ENCODE data around the gene EYA2. TPM values are rescaled to one million over a fixed set of nuclear protein-coding genes. Genes with fewer than 3 reads are reported as not detected.

Gene EYA2
- total RNA-seq, 4 donors from 2014 or later: 0.47 to 4.1 (median 2.2) TPM

DNA sequence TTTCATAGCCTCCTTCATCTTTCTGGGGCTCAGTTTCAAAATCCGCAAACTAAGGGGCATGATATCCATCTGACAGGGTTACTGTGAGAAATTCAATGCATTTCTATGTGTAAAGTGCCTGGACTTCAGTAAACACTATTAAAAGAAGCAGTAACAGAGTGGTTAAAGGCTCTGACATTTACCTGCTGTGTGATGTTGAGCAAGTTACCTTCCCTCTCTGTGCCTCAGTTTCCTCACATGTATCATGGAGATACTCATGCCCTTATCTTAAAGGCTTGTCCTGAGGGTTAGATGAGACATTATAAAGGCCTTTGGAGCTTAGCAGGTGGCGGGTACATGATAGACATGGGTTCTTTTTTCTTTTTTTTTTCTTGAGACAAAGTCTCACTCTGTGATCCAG, 46.8 kb downstream of the EYA2 start:
- peaks cover 0 to 4% (median 0%) of the 10 kb centered on the region in 3 donors for H3K4me1 ChIP-seq
- TF ChIP-seq, protein P1, sequence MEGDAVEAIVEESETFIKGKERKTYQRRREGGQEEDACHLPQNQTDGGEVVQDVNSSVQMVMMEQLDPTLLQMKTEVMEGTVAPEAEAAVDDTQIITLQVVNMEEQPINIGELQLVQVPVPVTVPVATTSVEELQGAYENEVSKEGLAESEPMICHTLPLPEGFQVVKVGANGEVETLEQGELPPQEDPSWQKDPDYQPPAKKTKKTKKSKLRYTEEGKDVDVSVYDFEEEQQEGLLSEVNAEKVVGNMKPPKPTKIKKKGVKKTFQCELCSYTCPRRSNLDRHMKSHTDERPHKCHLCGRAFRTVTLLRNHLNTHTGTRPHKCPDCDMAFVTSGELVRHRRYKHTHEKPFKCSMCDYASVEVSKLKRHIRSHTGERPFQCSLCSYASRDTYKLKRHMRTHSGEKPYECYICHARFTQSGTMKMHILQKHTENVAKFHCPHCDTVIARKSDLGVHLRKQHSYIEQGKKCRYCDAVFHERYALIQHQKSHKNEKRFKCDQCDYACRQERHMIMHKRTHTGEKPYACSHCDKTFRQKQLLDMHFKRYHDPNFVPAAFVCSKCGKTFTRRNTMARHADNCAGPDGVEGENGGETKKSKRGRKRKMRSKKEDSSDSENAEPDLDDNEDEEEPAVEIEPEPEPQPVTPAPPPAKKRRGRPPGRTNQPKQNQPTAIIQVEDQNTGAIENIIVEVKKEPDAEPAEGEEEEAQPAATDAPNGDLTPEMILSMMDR (IDR thresholded peaks at IDR 0.05): no peak
- no peak for TF ChIP-seq POLR2AphosphoS5 (IDR thresholded peaks at IDR 0.05)
- no peak for TF ChIP-seq EP300 (IDR thresholded peaks at IDR 0.05)
- no peak for TF ChIP-seq POLR2A (IDR thresholded peaks at IDR 0.05)
- no peaks in the 10 kb centered on the region for H3K9me3 ChIP-seq
- peaks cover 3% of the 10 kb centered on the region for H3K27me3 ChIP-seq
- no peaks in the 10 kb centered on the region for H3K36me3 ChIP-seq
- no peak for ATAC-seq
- no peak overlapping the region for H3K27ac ChIP-seq
- WGBS, 2 donors (ENCODE audit: low coverage in 1 of 2): 84 to 100% methylated on average over 1 to 2 of the region's 2 CpGs
- no peak overlapping the region for H3K4me3 ChIP-seq

GRCh38 chr20:46943861-46944591, 49.4 kb downstream of the EYA2 start:
- no peak overlapping the region for H3K4me3 ChIP-seq
- no peak overlapping the region for H3K27ac ChIP-seq
- ATAC-seq: no peak
- TF ChIP-seq EP300 (IDR thresholded peaks at IDR 0.05) (no peak), POLR2A (IDR thresholded peaks at IDR 0.05) (no peak), POLR2AphosphoS5 (IDR thresholded peaks at IDR 0.05) (no peak)
- TF ChIP-seq, protein P1 (IDR thresholded peaks at IDR 0.05): no peak
- 70 to 92% methylated on average over 2 to 8 of the region's 11 CpGs for WGBS, 2 donors (ENCODE audit: low coverage in 1 of 2)
- H3K36me3 ChIP-seq: no peaks in the 10 kb centered on the region
- peaks cover under 1% of the 10 kb centered on the region for H3K27me3 ChIP-seq
- H3K4me1 ChIP-seq: no peaks in the 10 kb centered on the region
- no peaks in the 10 kb centered on the region for H3K9me3 ChIP-seq

DNA sequence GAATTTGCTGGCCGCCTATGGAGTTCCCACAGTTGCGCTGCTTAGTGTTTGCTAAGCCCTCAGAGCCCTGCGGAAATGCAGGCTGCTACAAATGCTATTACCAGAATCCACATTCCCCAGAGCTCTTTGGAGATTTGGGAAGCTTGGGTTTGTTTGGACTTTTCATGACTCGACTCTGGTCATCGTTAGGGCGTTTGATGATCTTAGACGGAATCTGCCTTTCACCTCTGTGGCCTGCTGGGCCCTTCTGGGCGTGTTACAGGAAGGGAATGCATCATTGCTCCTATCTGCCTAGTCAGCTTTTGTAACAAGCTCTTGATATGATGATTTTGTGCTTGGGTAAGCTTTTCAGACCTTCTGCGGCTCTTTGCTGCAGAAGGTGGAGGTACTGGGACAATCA, 50.8 kb downstream of the EYA2 start:
- TF ChIP-seq POLR2AphosphoS5 (IDR thresholded peaks at IDR 0.05) (no peak), EP300 (IDR thresholded peaks at IDR 0.05) (no peak), POLR2A (IDR thresholded peaks at IDR 0.05) (no peak)
- TF ChIP-seq, protein P1 (IDR thresholded peaks at IDR 0.05): no peak
- Histone ChIP-seq H3K36me3 (no peaks in the 10 kb centered on the region), H3K4me3 (no peak overlapping the region), H3K27me3 (no peaks in the 10 kb centered on the region), H3K4me1 (no peaks in the 10 kb centered on the region), H3K27ac (peak overlapping the region in 1 of 4 donors; percentile 37), H3K9me3 (no peaks in the 10 kb centered on the region)
- 80% methylated on average over 1 of the region's 9 CpGs; no CpG with 5 or more reads in 1 of the 2 donors for WGBS, 2 donors (ENCODE audit: low coverage in 1 of 2)
- peak; percentile 64 for ATAC-seq

DNA sequence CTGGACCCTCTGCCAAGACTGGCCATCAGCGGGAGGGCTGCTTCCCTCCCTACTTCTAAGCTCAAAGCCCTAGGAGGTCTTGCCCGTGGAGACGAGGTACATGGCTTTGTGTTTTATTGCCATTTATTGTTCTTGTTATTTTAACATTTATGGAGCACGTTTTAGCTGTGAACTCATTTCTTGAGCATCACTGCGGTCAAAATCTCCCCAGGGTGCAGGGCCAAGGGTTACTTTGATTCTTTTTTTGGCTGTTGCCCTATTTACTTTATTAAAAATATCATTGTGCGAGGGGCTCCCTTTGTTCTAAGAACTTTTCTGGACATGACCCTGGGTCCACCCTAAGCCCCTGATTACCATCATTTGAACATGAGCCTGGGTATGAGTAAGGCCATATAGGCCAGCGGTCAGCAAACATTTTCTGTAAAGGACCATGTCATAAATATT, 51.6 kb downstream of the EYA2 start:
- Histone ChIP-seq H3K4me1 (no peaks in the 10 kb centered on the region), H3K36me3 (no peaks in the 10 kb centered on the region), H3K9me3 (no peaks in the 10 kb centered on the region), H3K27ac (peak overlapping the region in 1 of 4 donors; percentile 37), H3K27me3 (no peaks in the 10 kb centered on the region), H3K4me3 (no peak overlapping the region)
- WGBS, 2 donors (ENCODE audit: low coverage in 1 of 2): 69 to 88% methylated on average over 7 of the region's 7 CpGs
- ATAC-seq: no peak
- TF ChIP-seq POLR2AphosphoS5 (IDR thresholded peaks at IDR 0.05): no peak
- no peak for TF ChIP-seq POLR2A (IDR thresholded peaks at IDR 0.05)
- TF ChIP-seq, protein P1 (IDR thresholded peaks at IDR 0.05): no peak
- TF ChIP-seq EP300 (IDR thresholded peaks at IDR 0.05): no peak

- Histone ChIP-seq H3K27me3 (no peaks in the 10 kb centered on the region), H3K4me1 (no peaks in the 10 kb centered on the region), H3K4me3 (no peak overlapping the region), H3K27ac (no peak overlapping the region), H3K36me3 (no peaks in the 10 kb centered on the region), H3K9me3 (no peaks in the 10 kb centered on the region)
- WGBS, 2 donors (ENCODE audit: low coverage in 1 of 2): 70 to 80% methylated on average over 2 of the region's 3 CpGs
- no peak for ATAC-seq
- TF ChIP-seq, protein P1 (IDR thresholded peaks at IDR 0.05): no peak
- no peak for TF ChIP-seq EP300 (IDR thresholded peaks at IDR 0.05)
- TF ChIP-seq POLR2AphosphoS5 (IDR thresholded peaks at IDR 0.05): no peak
These were observed 52.2 kb downstream of the EYA2 start for GRCh38 chr20:46946796-46947195.

Data from gastroesophageal sphincter (tissue), 4 donors.